Activated T-helper 17 cell treated with anti-CD3 and anti-CD28 coated beads, Interleukin-2, amount 50 U/mL, for 72 hours (primary cell): ENCODE data around the gene NOCT. TPM values are rescaled to one million over a fixed set of nuclear protein-coding genes. Genes with fewer than 3 reads are reported as not detected.
"Not testable (repeated sequence)": the region's sequence is repeated elsewhere in the genome, so short reads cannot be mapped to it uniquely, and the experiment has no call there.

ENCODE experiments used
- ATAC-seq: fragments of 150-1000 bp; cut with Tn5 transposase; replicated peaks from 2 replicates; pipeline ENCODE4 v1.10.0; 2021; ENCODE audit warnings: mild to moderate bottlenecking, moderate library complexity
- H3K27ac Mint-ChIP-seq: one replicate; pipeline ENCODE4 v1.8.0; 2022; ENCODE audit warnings: mixed read lengths
- H3K27me3 Mint-ChIP-seq: one replicate; pipeline ENCODE4 v1.8.0; 2022; ENCODE audit warnings: mixed read lengths
- H3K36me3 Mint-ChIP-seq: one replicate; pipeline ENCODE4 v1.8.0; 2022; ENCODE audit warnings: low read depth, mild to moderate bottlenecking, mixed read lengths
- H3K4me1 Mint-ChIP-seq: one replicate; pipeline ENCODE4 v1.8.0; 2022; ENCODE audit warnings: mixed read lengths
- H3K4me3 Mint-ChIP-seq: one replicate; pipeline ENCODE4 v1.8.0; 2022; ENCODE audit warnings: mild to moderate bottlenecking, mixed read lengths
- H3K9me3 Mint-ChIP-seq: one replicate; pipeline ENCODE4 v1.8.0; 2022; ENCODE audit warnings: mixed read lengths
- total RNA-seq, 2 donors: library from RNA; stranded (reverse); gene quantifications; one replicate each; pipeline ENCODE4 v1.2.3, GENCODE V29; 2022

Gene NOCT
- total RNA-seq, 2 donors from 2014 or later = 12.4 to 18.7 TPM

DNA sequence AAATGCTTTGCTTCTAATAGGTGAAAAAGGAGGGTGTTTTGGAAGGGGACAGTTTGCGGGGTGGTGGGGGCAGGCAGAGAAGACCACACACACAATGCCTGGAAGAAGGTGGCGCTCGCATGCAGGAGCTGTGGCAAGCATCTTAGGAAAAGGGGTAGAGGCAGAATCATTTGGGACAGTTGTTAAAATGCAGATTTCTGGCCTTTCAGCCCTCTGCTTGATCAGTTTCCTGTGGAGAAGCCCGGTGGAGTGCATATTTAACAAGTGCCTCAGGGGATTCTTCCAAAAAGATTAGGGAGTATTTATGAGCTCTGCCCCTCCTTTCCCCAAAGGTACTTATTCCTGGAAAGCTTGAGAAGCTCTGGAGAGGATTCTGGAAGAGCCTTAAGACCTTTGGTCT, 4.8 kb downstream of the NOCT start:
- no peak for ATAC-seq
- Mint-ChIP-seq H3K27me3 (no peaks in the 10 kb centered on the region), H3K36me3 (peaks cover 57% of the 10 kb centered on the region), H3K4me1 (peaks cover 19% of the 10 kb centered on the region), H3K9me3 (no peaks in the 10 kb centered on the region), H3K4me3 (no peak overlapping the region), H3K27ac (no peak overlapping the region)

DNA sequence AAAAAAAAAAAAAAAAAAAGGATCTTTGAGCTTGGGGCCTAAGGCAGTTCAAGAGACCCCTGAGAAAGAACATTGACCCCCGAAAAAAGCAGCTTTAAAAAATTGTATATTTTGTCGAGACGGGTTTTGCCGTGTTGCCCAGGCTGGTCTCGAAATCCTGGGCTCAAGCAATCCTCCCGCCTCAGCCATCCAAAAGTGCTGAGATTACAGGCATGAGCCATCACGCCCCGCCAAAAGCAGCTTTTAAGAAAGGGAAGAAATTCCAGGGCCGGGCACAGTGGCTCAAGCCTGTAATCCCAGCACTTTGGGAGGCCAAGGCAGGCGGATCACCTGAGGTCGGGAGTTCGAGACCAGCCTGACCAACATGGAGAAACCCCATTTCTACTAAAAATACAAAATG, 5.5 kb downstream of the NOCT start:
- H3K4me3 Mint-ChIP-seq, H3K27me3 Mint-ChIP-seq, ATAC-seq, H3K9me3 Mint-ChIP-seq: not testable (repeated sequence)
- H3K27ac Mint-ChIP-seq = peak overlapping the region; percentile 22
- peaks cover 56% of the 10 kb centered on the region for H3K36me3 Mint-ChIP-seq
- peaks cover 19% of the 10 kb centered on the region for H3K4me1 Mint-ChIP-seq

DNA sequence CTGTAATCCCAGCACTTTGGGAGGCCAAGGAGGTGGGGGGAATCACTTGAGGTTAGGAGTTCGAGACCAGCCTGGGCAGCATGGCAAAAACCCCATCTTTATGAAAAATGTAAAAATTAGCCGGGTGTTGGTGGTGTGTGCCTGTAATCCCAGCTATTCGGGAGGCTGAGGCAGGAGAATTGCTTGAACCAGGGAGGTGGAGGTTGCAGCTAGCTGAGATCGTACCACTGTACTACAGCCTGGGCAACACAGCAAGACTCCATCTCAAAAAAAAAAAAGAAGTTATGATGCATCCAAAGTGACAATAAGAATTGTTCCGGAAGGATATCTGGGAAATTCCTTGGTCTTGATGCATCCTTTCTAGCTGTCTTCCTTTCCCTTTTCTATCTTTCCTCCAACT, 7.3 kb downstream of the NOCT start:
- Mint-ChIP-seq H3K4me3 (no peak overlapping the region), H3K36me3 (peaks cover 46% of the 10 kb centered on the region), H3K9me3 (no peaks in the 10 kb centered on the region), H3K27me3 (no peaks in the 10 kb centered on the region), H3K4me1 (peaks cover 19% of the 10 kb centered on the region), H3K27ac (no peak overlapping the region)
- ATAC-seq = no peak

DNA sequence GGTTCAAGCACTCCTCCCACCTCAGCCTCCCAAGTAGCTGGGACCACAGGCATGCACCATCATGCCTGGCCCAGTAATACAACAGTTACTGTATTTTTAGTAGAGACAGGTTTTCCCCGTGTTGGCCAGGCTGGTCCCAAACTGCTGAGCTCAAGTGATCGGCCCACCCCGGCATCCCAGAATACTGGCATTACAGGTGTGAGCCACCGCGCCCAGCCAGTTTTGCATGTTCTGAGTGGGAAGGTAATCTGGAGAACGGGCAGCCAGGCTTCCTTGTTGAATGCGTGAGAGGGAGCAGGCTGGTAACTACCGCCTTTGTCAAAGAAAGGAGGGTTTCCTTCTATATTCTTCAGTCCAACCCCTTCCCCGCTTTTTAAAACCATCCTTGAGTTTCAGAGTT, 9.1 kb downstream of the NOCT start:
- Mint-ChIP-seq H3K36me3 (peaks cover 31% of the 10 kb centered on the region), H3K4me3 (no peak overlapping the region), H3K9me3 (no peaks in the 10 kb centered on the region), H3K27ac (no peak overlapping the region), H3K4me1 (peaks cover 8% of the 10 kb centered on the region), H3K27me3 (no peaks in the 10 kb centered on the region)
- ATAC-seq = no peak

DNA sequence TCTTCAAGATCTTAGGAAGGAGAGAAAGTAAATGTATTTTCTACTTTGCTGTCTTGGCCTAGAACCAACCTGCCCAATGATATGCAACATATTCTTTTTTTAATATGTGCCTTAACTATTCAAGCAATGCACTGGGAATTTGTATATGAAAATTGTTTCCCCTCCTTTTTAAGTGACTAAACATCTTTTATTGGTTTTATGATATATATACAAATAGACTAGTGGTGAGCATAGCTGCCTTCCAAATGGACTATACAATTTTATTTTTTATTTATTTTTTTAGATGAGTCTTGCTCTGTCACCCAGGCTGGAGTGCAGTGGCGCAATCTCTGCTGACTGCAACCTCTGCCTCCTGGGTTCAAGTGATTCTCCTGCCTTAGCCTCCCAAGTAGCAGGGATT, 10.3 kb downstream of the NOCT start:
- H3K27ac Mint-ChIP-seq = no peak overlapping the region
- H3K27me3 Mint-ChIP-seq = no peaks in the 10 kb centered on the region
- peaks cover 28% of the 10 kb centered on the region for H3K36me3 Mint-ChIP-seq
- H3K9me3 Mint-ChIP-seq = no peaks in the 10 kb centered on the region
- H3K4me1 Mint-ChIP-seq = peaks cover 4% of the 10 kb centered on the region
- H3K4me3 Mint-ChIP-seq = no peak overlapping the region
- ATAC-seq = no peak

DNA sequence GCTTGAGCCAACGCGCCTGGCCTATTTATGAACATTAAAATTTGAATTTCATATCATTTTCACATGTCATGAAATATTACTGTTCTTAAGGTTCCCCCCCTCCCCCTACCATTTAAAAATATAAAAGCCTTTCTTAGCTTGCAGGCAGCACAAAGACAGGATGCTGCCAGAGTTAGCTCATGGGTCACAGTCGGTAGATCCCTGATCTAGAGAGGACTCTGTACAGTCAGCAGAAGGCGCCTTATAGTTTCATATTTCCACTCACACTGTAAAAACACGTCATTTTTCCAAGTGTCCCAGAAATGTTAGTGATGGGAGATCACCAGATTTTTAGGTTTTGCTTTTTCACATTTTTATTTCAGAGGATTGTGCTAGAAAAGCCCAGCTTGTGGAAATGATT, 12.2 kb downstream of the NOCT start:
- peaks cover 23% of the 10 kb centered on the region for H3K36me3 Mint-ChIP-seq
- H3K4me1 Mint-ChIP-seq = peaks cover 6% of the 10 kb centered on the region
- no peak for ATAC-seq
- H3K27me3 Mint-ChIP-seq = no peaks in the 10 kb centered on the region
- H3K9me3 Mint-ChIP-seq = no peaks in the 10 kb centered on the region
- H3K27ac Mint-ChIP-seq = no peak overlapping the region
- no peak overlapping the region for H3K4me3 Mint-ChIP-seq

DNA sequence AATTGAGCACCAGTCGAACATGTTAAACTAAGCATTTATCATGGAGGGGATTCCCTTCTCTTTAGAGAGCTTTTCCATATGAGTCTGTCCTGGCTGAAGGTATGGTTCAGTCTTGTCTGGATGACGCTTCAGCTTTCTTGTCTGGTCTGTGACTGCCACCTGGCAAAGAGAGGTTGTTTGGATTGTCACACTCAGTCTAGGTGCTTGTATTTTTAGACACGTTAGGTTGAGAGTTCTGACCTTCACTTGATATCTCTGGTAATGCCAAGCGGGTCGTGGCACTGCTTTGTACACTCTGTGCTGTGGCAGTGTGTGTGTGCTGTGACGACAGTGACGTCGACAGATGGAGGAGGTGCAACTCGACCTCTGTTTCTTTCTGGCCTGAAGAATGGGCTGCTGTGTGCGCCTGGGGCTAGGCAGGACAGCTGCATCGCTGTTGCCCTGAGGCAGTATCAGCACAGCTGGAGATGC, 12.6 kb downstream of the NOCT start:
- Mint-ChIP-seq H3K4me3 (no peak overlapping the region), H3K36me3 (peaks cover 20% of the 10 kb centered on the region), H3K9me3 (no peaks in the 10 kb centered on the region), H3K27me3 (no peaks in the 10 kb centered on the region), H3K27ac (no peak overlapping the region), H3K4me1 (peaks cover 6% of the 10 kb centered on the region)
- no peak for ATAC-seq

DNA sequence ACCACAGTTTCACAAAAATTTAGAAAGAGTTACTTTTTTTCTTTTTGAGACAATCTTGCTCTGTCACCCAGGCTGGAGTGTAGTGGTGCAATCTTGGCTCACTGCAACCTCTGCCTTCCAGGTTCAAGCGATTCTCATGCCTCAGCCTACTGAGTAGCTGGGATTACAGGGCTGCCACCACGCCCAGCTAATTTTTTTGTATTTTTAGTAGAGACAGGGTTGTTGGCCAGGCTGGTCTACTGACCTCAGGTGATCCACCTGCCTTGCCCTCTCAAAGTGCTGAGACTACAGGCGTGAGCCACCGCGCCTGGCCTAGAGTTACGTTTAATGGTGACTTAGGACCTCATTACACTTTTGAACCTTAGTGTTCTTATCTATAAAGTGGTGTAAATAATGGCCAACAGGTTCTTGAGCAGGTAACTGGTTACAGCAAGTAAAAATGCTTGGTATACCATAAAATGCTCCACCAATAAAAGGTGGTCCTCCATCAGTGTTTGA, 14.3 kb downstream of the NOCT start:
- H3K27me3 Mint-ChIP-seq = not testable (repeated sequence)

DNA sequence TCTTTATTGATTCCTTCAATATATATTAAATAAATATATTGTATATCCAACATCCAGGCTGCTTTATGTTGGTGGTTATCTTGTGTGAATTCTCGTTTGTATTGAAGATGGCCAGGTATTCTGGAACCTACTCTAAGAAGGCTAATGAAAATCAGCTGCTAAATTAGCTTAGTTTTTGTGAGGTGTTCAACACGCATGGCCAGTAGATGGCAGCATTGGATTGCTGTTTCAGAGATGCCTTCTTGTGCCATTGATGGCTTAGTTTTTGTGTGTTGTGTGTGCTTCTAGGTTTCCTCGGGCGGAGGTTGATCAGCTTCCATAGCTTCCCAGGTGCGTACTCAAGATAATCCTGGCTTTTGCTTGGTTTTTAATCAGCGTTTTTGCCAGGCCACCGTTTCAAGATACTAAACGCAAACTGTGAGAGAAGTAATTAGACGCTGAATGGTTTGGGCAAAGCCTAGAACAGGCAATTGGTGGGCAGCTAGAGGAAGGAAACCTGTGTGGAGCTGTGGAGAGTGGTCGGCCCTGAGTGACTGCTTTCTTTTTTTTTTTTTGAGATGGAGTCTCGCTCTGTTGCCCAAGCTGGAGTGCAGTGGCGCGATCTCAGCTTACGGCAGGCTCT, 15.1 kb downstream of the NOCT start:
- Mint-ChIP-seq H3K27ac (peak overlapping the region; percentile 71), H3K4me1 (peaks cover 6% of the 10 kb centered on the region), H3K9me3 (no peaks in the 10 kb centered on the region)

More for the DNA sequence above, 14.3 kb downstream of the NOCT start:
- H3K4me1 Mint-ChIP-seq, H3K27ac Mint-ChIP-seq, H3K36me3 Mint-ChIP-seq, H3K4me3 Mint-ChIP-seq, ATAC-seq, H3K9me3 Mint-ChIP-seq: not testable (repeated sequence)

DNA sequence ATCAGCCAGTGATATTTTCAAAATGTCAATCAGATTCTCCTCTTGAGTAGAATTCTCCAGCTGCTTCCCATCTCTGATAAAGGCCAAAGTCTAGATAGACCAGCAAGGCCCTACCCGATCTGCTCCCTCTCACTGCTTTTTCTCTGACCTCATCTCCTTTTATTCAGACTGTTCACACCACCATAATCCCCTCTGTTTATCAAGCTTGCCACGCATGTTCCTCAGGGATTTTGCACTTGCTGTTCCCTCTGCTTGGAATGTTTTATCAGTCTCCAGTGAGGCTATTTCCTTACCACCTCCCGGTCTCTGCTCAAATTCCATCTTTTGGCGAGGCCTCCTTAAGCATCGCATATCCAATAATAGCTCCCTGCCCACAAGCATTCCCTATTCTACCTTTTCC, 20.1 kb downstream of the NOCT start:
- ATAC-seq = no peak
- H3K4me1 Mint-ChIP-seq = peaks cover 3% of the 10 kb centered on the region
- peak overlapping the region; percentile 48 for H3K27ac Mint-ChIP-seq
- H3K9me3 Mint-ChIP-seq = no peaks in the 10 kb centered on the region
- H3K27me3 Mint-ChIP-seq = no peaks in the 10 kb centered on the region
- H3K36me3 Mint-ChIP-seq = peaks cover 43% of the 10 kb centered on the region
- no peak overlapping the region for H3K4me3 Mint-ChIP-seq

More for the DNA sequence above, 15.1 kb downstream of the NOCT start:
- Mint-ChIP-seq H3K27me3 (no peaks in the 10 kb centered on the region), H3K4me3 (no peak overlapping the region), H3K36me3 (peaks cover 8% of the 10 kb centered on the region)
- ATAC-seq = peak; percentile 73

DNA sequence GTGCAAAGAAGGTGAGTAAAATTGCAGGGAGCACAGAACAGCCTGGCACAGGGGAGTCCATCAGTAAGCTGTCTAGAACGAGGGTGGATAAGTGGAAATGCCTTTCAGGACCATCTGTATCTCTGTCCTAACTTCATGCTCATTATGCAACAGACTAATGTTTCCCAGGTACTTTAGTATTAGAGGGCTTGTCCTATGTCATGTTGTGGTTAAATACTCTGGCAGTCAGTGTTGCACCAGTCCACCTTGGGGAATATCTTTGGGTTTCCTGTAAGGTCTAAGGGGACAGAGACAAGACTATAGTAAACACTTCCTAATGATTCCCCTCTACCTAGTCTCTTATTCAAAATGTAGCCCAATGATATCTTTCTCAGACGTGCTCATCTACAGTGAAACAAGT, 21.3 kb downstream of the NOCT start:
- H3K27me3 Mint-ChIP-seq = no peaks in the 10 kb centered on the region
- H3K4me1 Mint-ChIP-seq = no peaks in the 10 kb centered on the region
- peaks cover 49% of the 10 kb centered on the region for H3K36me3 Mint-ChIP-seq
- no peaks in the 10 kb centered on the region for H3K9me3 Mint-ChIP-seq
- ATAC-seq = no peak
- H3K4me3 Mint-ChIP-seq = no peak overlapping the region
- no peak overlapping the region for H3K27ac Mint-ChIP-seq

DNA sequence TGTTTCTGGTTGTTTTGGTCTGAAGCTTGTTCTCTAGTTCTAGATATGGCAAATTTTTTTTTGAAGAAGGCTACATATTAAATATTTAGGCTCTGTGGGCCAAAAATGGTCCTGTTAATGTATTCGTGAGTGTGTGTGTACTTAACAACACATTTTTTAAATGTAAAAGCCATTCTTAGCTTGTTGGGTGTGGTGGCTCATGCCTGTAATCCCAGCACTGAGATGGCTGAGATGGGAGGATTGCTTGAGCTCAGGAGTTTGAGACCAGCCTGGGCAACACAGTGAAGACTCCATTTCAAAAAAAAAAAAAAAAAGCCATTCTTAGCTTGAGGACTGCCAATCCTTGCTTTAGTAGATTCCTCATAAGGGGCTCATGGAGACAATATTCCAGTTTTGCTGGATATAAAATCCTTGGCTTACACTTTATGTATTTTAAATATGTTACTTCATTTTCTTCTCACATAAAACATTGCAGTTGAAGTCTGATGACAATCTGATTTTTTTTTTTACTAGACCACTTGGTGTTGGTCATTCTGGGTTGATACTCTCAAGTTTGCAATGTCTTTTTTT, 23.4 kb downstream of the NOCT start:
- ATAC-seq = no peak

DNA sequence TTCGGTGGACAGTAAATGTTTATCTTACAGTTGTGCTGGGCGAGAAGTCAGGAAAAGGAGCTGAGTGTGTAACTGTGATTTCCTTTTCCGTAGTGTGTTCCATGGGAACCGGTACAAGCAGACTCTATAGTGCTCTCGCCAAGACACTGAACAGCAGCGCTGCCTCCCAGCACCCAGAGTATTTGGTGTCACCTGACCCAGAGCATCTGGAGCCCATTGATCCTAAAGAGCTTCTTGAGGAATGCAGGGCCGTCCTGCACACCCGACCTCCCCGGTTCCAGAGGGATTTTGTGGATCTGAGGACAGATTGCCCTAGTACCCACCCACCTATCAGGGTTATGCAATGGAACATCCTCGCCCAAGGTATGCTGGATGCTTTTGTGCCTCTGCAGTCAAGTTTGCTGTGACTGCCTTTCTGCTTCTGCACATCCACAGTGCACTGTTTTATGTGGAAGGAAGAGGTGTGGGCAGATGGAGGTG, 27.4 kb downstream of the NOCT start:
- peaks cover 5% of the 10 kb centered on the region for H3K4me1 Mint-ChIP-seq
- H3K36me3 Mint-ChIP-seq = peaks cover 90% of the 10 kb centered on the region
- ATAC-seq = no peak
- H3K4me3 Mint-ChIP-seq = no peak overlapping the region
- no peaks in the 10 kb centered on the region for H3K9me3 Mint-ChIP-seq
- H3K27me3 Mint-ChIP-seq = no peaks in the 10 kb centered on the region
- H3K27ac Mint-ChIP-seq = no peak overlapping the region

More for the DNA sequence above, 23.4 kb downstream of the NOCT start:
- no peaks in the 10 kb centered on the region for H3K27me3 Mint-ChIP-seq
- H3K4me1 Mint-ChIP-seq = no peaks in the 10 kb centered on the region
- no peak overlapping the region for H3K27ac Mint-ChIP-seq
- no peak overlapping the region for H3K4me3 Mint-ChIP-seq
- H3K36me3 Mint-ChIP-seq = peaks cover 70% of the 10 kb centered on the region
- no peaks in the 10 kb centered on the region for H3K9me3 Mint-ChIP-seq

DNA sequence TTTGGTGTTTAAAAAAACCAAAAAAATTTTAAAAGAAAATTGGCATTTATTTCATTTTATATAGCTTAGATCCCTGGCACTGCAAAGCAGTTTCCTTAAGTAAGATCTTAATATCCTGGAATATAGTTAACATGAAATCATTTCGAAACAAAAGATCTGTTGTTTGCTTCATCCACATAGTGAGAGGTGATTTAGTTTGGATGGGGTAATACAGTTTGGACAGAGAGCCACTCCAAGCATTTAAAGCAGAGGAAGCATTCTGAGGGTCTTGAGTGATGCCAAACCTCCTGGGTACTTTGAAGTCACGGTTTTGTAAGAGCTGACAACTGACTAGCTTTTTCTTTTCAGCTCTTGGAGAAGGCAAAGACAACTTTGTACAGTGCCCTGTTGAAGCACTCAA, 28.7 kb downstream of the NOCT start:
- no peak for ATAC-seq
- H3K4me3 Mint-ChIP-seq = no peak overlapping the region
- no peaks in the 10 kb centered on the region for H3K27me3 Mint-ChIP-seq
- no peaks in the 10 kb centered on the region for H3K9me3 Mint-ChIP-seq
- H3K4me1 Mint-ChIP-seq = peaks cover 6% of the 10 kb centered on the region
- peaks cover 95% of the 10 kb centered on the region for H3K36me3 Mint-ChIP-seq
- H3K27ac Mint-ChIP-seq = peak overlapping the region; percentile 22

DNA sequence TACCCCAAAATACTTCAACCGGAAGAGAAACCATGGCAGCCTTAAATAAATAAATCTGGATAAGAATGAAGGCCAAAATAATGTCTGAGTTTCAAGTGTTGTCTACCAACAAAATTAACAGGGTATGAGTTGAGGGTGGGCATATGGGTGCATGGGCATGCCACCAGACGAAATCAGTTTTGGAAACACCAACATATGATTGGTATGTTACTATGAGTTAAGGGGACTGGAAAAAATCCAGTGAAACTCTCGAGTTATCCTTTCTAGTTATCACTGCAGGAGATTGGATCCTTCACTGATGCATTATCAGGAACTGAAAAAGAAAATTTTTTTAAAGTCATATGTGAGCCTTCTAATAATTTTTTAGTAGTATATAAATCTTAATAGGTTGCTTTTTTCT, 32.4 kb downstream of the NOCT start:
- Mint-ChIP-seq H3K36me3 (peaks cover 88% of the 10 kb centered on the region), H3K9me3 (no peaks in the 10 kb centered on the region), H3K4me1 (peaks cover 6% of the 10 kb centered on the region), H3K27ac (peak overlapping the region; percentile 32), H3K4me3 (no peak overlapping the region), H3K27me3 (no peaks in the 10 kb centered on the region)
- no peak for ATAC-seq
